Fibroblast of pulmonary artery (primary cell): Measurements from ENCODE around the gene SOD2.
"Not testable (repeated sequence)": the region's sequence is repeated elsewhere in the genome, so short reads cannot be mapped to it uniquely, and the experiment has no call there.

Experiments used
- DNase-seq: peaks from one replicate; pipeline ENCODE4 v3.0.0-alpha.2; 2010; ENCODE audit warnings: low read depth
- H3K4me3 ChIP-seq: replicated peaks from 2 replicates; pipeline ENCODE4 v1.5.1; 2011; ENCODE audit warnings: low read depth, mild to moderate bottlenecking, control low read depth, low read length, moderate library complexity
- TF ChIP-seq, protein P1 (sequence below): IDR thresholded peaks from 2 replicates; pipeline ENCODE4 v1.5.1; 2011; ENCODE audit warnings: mild to moderate bottlenecking, control low read depth, low read length, inconsistent platforms; ENCODE audit errors: missing control alignments

SOD2 gene

DNA sequence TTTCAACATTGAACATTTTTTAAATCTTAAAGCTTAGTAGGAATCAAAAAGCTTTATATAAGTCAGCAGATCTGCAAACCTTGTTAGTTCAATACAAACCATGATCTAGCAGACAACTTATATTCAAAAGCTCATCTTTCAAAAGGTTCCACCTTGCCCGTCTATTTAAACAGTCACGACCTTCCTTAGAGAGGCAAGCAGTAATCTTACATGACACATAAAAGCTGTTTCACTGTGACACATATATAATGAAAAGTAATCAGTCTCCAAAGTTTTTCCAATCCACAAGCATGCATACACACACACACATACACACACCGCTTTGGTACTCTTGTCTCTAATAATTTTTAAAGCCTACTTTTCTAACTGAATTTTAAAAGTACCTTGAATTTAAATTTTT is 12.9 kb downstream of the SOD2 start:
- no peak overlapping the region for H3K4me3 ChIP-seq
- TF ChIP-seq, protein P1, sequence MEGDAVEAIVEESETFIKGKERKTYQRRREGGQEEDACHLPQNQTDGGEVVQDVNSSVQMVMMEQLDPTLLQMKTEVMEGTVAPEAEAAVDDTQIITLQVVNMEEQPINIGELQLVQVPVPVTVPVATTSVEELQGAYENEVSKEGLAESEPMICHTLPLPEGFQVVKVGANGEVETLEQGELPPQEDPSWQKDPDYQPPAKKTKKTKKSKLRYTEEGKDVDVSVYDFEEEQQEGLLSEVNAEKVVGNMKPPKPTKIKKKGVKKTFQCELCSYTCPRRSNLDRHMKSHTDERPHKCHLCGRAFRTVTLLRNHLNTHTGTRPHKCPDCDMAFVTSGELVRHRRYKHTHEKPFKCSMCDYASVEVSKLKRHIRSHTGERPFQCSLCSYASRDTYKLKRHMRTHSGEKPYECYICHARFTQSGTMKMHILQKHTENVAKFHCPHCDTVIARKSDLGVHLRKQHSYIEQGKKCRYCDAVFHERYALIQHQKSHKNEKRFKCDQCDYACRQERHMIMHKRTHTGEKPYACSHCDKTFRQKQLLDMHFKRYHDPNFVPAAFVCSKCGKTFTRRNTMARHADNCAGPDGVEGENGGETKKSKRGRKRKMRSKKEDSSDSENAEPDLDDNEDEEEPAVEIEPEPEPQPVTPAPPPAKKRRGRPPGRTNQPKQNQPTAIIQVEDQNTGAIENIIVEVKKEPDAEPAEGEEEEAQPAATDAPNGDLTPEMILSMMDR: no peak
- no peak for DNase-seq

DNA sequence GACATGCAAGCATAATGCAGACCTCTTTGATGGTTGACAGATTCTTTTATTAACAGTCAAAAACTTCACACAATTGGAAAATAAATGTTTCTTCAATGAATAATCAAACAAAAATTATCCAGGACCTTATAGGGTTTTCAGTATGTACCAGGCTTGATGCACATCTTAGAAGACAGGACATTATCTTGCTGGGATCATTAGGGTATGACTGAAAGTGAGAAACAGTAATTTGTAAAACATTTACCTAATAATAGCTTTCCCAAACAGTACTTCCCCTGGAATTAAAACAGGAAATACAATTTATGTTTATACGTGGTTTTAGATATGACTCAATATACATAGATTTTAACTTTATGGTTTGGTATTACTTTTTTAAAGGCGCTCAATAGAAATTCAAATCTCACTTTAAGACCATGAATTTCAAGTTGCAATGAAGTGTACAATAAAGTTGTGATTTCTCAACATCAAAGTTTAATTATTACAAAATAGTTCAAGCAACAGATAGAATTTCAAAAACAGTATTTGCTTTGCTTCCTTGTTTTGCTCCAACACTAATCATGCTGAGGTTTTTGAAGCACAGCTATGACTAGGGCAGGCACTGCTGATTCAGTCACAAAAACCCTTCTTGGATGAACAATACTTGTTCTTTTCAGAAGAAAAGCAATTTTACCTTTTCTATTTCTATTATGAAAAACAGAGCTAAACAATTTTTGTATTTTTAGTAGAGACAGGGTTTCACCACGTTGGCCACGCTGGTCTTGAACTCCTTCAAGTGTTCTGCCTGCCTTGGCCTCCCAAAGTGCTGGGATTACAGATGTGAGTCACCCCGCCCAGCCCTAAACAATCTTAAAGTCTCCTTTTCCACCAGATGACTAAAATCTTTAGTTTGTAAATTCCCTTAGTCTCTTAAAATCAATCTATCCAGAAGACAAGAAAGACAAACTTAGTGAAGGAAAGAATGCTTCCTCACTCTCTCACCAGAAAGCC is 13.7 kb downstream of the SOD2 start:
- DNase-seq: no peak
- H3K4me3 ChIP-seq: no peak overlapping the region
- TF ChIP-seq, protein P1: no peak

DNA sequence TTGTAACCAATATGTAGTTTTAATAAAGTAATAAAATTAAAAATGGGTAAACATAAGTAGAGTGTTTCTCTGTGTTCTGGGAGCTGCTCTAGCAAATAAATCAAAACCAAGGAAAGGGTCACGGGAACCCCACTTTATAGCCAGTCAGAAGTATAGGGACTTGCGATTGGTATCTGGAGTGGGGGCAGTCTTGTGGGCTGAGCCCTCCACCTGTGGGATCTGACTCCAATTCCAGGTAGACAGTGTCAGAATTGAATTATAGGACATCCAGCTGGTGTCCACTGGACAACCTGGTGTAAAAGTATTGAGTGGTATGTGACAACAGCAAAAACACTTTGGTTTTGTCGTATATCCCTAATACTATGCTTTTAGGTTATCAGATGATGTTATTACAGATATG is 14.5 kb downstream of the SOD2 start:
- no peak for DNase-seq
- H3K4me3 ChIP-seq: no peak overlapping the region
- TF ChIP-seq, protein P1: no peak

DNA sequence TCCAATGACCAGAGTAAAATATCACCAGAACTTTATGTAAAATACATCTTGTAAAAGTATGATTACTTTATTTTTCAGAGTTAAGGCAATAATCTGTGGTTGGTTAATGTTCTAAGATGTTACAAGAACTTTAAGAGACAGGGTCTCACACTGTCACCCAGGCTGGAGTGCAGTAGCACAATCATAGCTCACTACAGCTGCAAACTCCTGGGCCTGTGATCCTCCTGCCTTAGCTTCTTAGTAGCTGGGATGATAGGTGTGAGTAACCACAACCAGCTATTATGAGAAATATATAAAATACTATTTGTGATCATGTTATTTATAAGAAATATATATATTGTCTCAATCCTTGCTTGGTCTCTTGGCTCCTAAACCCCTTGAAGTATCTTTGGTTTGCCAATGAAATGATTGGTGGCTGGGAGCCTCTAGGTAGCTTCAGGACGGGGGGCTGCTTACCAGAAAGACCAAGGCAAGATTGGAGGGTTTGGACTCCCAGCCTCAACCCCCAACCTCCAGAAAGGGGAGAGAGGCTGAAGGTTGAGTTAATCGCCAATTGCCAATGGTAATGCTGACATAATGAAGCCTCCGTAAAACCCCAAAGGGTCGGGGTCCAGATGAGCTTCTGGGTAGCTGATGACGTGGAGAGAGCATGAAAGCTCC is 15.4 kb downstream of the SOD2 start:
- no peak for DNase-seq
- no peak overlapping the region for H3K4me3 ChIP-seq
- TF ChIP-seq, protein P1: no peak

DNA sequence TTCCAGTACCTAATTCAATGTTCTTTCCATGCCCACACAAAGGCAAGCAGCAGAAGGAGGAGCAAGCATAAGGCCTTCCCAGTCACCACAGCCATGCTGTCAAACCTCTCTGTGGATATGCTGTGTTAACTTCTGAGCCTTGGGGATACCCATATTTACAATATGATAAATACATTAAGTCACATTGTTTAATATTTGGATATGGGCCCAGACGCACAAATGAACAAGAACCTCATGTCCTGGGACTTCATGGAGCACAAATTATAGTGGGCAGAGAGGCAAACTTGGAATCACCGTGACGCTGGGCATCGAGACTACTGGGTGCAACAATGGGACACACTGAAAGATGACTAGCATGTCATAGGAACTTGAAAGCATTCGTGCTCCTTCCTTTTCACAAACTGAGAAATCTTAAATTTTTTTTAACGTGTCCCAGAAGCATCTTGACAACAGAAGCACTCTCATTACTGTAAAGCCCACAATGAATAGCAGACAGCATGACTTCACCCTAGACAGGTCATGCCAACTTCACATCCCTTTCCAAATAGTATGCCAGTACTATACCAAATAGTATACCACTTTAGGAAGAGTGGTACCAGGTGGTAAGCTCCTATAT is 16.0 kb downstream of the SOD2 start:
- peak; percentile 62 for DNase-seq
- TF ChIP-seq, protein P1: no peak
- no peak overlapping the region for H3K4me3 ChIP-seq

DNA sequence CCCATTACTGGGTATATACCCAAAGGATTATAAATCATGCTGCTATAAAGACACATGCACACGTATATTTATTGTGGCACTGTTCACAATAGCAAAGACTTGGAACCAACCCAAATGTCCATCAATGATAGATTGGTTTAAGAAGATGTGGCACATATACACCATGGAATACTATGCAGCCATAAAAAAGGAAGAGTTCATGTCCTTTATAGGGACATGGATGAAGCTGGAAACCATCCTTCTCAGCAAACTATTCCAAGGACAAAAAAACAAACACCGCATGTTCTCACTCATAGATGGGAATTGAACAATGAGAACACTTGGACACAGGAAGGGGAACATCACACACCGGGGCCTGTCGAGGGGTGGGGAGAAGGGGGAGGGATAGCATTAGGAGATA is 16.8 kb downstream of the SOD2 start:
- not testable (repeated sequence) for DNase-seq, H3K4me3 ChIP-seq

DNA sequence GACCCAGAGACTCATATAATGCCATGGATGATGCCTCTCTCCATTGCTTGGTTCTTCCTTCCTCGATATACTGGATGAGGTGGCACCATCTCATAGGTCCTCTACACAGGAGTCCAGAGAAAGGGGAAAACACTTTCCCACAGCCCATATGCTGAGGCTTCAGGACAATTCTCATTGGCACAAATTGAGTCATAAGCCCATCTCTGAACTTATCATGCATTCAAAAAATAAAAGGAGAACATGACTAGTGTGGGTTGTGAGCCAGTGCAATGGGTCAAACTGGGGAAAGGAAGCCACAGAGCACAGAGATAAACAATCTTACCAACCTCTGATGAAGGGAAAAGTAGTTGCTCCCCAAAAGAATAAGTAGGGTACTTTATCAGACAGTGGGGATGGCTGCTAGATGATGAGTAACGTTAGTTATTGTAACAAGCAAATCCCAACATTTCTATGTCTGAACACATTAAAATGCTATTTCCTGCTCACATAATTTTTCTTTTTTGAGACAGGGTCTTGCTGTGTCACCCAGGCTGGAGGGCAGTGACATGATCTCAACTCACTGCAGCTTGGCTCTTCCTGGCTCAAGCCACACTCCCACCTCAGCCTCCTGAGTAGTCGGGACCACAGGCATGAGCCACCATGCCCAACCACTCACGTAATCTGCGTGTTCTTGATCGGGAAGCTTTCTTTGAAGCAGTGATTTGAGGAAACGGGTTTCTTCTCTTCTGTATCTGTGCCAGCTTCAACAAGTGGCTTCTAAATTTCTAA is 27.0 kb downstream of the SOD2 start:
- no peak overlapping the region for H3K4me3 ChIP-seq
- no peak for DNase-seq
- TF ChIP-seq, protein P1: no peak

DNA sequence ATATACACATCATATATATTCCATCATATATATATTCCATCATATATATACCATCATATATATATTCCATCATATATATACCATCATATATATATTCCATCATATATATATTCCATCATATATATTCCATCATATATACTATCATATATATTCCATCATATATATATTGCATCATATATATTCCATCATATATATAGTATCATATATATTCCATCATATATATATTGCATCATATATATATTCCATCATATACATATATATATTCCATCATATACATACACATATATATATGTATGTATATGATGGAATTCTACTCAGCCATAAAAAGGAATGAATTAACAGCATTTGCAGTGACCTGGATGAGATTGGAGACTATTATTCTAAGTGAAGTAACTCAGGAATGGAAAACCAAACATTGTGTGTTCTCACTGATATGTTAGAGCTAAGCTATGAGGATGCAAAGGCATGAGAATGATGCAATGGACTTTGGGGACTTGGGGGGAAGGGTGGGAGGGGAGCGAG is 29.6 kb downstream of the SOD2 start:
- not testable (repeated sequence) for H3K4me3 ChIP-seq, DNase-seq

DNA sequence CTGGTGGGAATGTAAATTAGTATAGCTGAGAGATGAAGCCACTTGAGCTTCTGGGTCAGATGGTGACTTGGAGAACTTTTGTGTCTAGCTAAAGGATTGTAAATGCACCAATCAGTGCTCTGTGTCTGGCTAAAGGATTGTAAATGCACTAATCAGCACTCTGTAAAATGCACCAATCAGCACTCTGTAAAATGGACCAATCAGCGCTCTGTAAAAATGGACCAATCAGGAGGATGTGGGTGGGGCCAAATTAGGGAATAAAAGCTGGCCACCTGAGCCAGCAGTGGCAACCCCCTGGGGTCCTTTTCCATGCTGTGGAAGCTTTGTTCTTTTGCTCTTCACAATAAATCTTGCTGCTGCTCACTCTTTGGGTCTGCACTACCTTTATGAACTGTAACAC is 31.1 kb downstream of the SOD2 start:
- H3K4me3 ChIP-seq, DNase-seq: not testable (repeated sequence)
